Activated T-helper 2 cell treated with anti-CD3 and anti-CD28 coated beads, Interferon-gamma antibody, Interleukin-2, Interleukin-4, amounts not matched to agents 10 μg/mL and 5 μg/mL and 100 μg/mL, durations not matched to agents 14 hours and 24 hours and 36 hours (primary cell): ENCODE measurements around the gene UQCC2. TPM values are rescaled to one million over a fixed set of nuclear protein-coding genes. Genes with fewer than 3 reads are reported as not detected.

Experiments
- DNase-seq: peaks from one replicate; pipeline ENCODE4 v3.0.0; 2021; ENCODE audit warnings: low spot score
- H3K27ac Mint-ChIP-seq: one replicate; pipeline ENCODE4 v1.8.0; 2021; ENCODE audit warnings: mixed read lengths
- H3K27me3 Mint-ChIP-seq: one replicate; pipeline ENCODE4 v1.8.0; 2021; ENCODE audit warnings: low read depth, mixed read lengths
- H3K36me3 Mint-ChIP-seq: one replicate; pipeline ENCODE4 v1.8.0; 2021; ENCODE audit warnings: low read depth, mixed read lengths
- H3K4me1 Mint-ChIP-seq: one replicate; pipeline ENCODE4 v1.8.0; 2021; ENCODE audit warnings: low read depth, mixed read lengths
- H3K4me3 Mint-ChIP-seq: one replicate; pipeline ENCODE4 v1.8.0; 2021; ENCODE audit warnings: low read depth, mild to moderate bottlenecking, moderate library complexity, mixed read lengths
- H3K9me3 Mint-ChIP-seq: one replicate; pipeline ENCODE4 v1.8.0; 2021; ENCODE audit warnings: mixed read lengths
- intact Hi-C: fragments of 100-400 bp; cut with micrococcal nuclease; formaldehyde crosslinking; loops from one replicate; pipeline ENCODE4 v1.15.1; 2023
- total RNA-seq: library from RNA; stranded (reverse); gene quantifications from 2 replicates; pipeline ENCODE4 v1.2.3, GENCODE V29; 2022

The UQCC2 gene
- total RNA-seq, 1 donor from 2014 or later = 136 TPM

DNA sequence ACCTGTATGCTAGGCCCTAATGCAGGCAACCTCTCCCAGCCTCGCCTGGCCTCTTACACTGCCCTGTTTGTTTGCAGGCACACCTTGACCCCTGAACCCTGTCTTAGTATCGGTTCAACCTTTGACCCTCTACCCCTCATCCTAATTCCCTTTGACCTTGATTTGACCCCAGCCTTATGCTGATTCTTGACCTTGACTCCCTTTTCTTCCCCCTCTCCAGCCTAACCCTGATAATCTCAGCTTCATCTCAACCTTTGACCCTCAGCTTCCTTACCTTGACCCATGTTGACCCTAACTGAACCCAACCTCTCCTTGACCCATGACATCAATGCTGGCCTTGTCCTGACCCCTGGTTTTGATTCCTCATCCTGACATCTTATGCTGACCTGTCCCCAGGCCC is 33.8 kb downstream of the UQCC2 start:
- DNase-seq = no peak
- Mint-ChIP-seq H3K36me3 (peaks cover 60% of the 10 kb centered on the region), H3K4me3 (no peak overlapping the region), H3K4me1 (peaks cover 1% of the 10 kb centered on the region), H3K9me3 (no peaks in the 10 kb centered on the region), H3K27ac (peak overlapping the region; percentile 29), H3K27me3 (no peaks in the 10 kb centered on the region)
- intact Hi-C loops = no loop called here

- no peak for DNase-seq
- Mint-ChIP-seq H3K36me3 (peaks cover 55% of the 10 kb centered on the region), H3K4me3 (no peak overlapping the region), H3K27ac (no peak overlapping the region), H3K4me1 (no peaks in the 10 kb centered on the region), H3K9me3 (no peaks in the 10 kb centered on the region), H3K27me3 (no peaks in the 10 kb centered on the region)
- intact Hi-C loops = no loop called here
Observed at GRCh38 chr6:33677143-33677660, 34.3 kb downstream of the UQCC2 start.

GRCh38 chr6:33676416-33677142 is 34.9 kb downstream of the UQCC2 start:
- H3K36me3 Mint-ChIP-seq = peaks cover 59% of the 10 kb centered on the region
- intact Hi-C loops = no loop called here
- H3K4me1 Mint-ChIP-seq = no peaks in the 10 kb centered on the region

DNA sequence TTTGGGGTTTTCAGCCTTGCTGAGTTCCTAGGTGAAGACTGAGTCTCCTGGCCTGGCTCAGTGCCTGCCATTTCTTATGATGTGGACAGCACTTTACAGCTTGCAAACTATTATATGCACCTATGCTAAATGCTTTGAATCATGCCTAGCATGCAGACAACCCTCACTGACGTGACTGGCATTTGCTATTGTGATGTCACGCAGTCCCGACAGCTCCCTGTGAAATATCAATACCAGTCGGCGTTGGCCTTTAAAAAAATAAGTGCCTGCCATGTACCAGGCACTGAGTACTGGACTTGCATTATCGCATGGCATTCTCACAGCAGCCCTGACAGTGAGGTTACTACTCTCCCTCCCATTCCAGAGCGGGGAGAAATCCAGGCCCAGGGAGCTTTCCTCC is 35.5 kb downstream of the UQCC2 start:
- intact Hi-C loops = no loop called here
- Mint-ChIP-seq H3K9me3 (no peaks in the 10 kb centered on the region), H3K27ac (no peak overlapping the region), H3K36me3 (peaks cover 58% of the 10 kb centered on the region), H3K4me3 (no peak overlapping the region), H3K27me3 (no peaks in the 10 kb centered on the region), H3K4me1 (no peaks in the 10 kb centered on the region)
- DNase-seq = no peak

More at GRCh38 chr6:33676416-33677142, 34.9 kb downstream of the UQCC2 start:
- H3K27ac Mint-ChIP-seq = no peak overlapping the region
- H3K27me3 Mint-ChIP-seq = no peaks in the 10 kb centered on the region
- no peaks in the 10 kb centered on the region for H3K9me3 Mint-ChIP-seq
- H3K4me3 Mint-ChIP-seq = no peak overlapping the region
- DNase-seq = no peak

- no peaks in the 10 kb centered on the region for H3K27me3 Mint-ChIP-seq
- no peak overlapping the region for H3K27ac Mint-ChIP-seq
- peaks cover 62% of the 10 kb centered on the region for H3K36me3 Mint-ChIP-seq
Observed at GRCh38 chr6:33673851-33674250, 37.6 kb downstream of the UQCC2 start.

DNA sequence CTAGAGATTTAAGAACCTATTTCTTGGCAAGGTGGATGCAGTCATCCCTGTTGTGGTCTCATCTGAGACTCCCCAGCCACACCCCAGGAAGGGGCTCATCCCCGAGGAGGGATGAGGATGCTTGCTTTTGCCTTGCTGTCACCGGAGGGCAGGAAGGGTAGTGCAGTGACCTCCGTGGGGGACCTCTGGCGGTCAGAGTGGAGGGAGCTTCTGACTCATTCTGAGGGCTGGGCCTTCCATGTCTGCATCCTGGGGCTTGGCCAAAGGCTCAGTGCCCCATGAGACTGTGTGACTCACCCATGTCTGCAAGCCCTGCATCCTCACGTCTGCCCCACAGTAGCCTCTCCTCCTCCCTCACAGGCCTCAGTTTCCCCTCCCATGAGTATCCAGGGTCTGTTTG is 38.7 kb downstream of the UQCC2 start:
- H3K36me3 Mint-ChIP-seq = peaks cover 64% of the 10 kb centered on the region
- intact Hi-C loops = no loop called here
- no peaks in the 10 kb centered on the region for H3K9me3 Mint-ChIP-seq
- no peak overlapping the region for H3K27ac Mint-ChIP-seq
- no peak overlapping the region for H3K4me3 Mint-ChIP-seq
- H3K4me1 Mint-ChIP-seq = peaks cover 7% of the 10 kb centered on the region
- H3K27me3 Mint-ChIP-seq = no peaks in the 10 kb centered on the region
- DNase-seq = no peak

More at GRCh38 chr6:33673851-33674250, 37.6 kb downstream of the UQCC2 start:
- intact Hi-C loops = no loop called here
- no peaks in the 10 kb centered on the region for H3K9me3 Mint-ChIP-seq
- DNase-seq = no peak
- H3K4me3 Mint-ChIP-seq = no peak overlapping the region
- peaks cover 3% of the 10 kb centered on the region for H3K4me1 Mint-ChIP-seq

- no peak for DNase-seq
- no peaks in the 10 kb centered on the region for H3K9me3 Mint-ChIP-seq
- no peak overlapping the region for H3K27ac Mint-ChIP-seq
- H3K4me1 Mint-ChIP-seq = peaks cover 7% of the 10 kb centered on the region
- intact Hi-C loops = no loop called here
- H3K27me3 Mint-ChIP-seq = no peaks in the 10 kb centered on the region
- H3K36me3 Mint-ChIP-seq = peaks cover 59% of the 10 kb centered on the region
- no peak overlapping the region for H3K4me3 Mint-ChIP-seq
Observed at GRCh38 chr6:33671744-33672072, 39.8 kb downstream of the UQCC2 start.

DNA sequence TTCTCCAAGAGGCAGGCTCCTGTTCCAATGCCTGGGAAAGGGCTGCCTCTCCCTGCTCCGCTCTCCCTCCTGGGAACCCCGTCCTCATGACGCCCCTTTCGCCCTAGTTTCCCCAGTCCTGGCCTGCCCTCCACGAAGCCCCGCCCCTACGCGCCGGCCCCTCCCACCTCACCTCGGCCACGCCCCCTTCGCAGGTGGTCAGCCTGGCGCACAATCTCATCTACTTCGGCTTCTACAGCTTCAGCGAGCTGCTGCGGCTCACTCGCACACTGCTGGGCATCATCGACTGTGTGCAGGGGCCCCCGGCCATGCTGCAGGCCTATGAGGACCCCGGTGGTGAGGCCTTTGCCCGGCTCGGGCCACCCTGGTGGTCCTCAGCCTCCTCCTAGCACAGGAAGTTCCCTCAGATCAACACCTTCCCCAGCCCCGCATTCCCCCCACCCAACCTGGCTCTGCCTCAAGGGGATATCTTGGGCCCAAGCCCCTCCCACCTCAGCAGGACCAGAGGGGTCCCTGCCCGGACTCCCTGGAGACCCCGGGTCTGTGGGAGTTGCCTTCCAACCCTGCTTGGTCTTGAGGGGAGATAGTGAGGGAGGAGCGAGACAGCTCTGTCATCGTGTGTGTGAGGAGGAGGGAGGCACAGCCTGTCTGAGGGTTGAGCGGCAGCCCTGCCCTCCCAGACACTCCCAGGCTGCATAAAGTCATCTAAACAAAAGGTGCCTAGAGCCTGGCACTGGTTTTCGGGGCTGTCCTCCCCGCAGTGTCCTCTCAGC is 40.3 kb downstream of the UQCC2 start:
- no peak overlapping the region for H3K4me3 Mint-ChIP-seq
- peaks cover 59% of the 10 kb centered on the region for H3K36me3 Mint-ChIP-seq
- H3K9me3 Mint-ChIP-seq = no peaks in the 10 kb centered on the region
- intact Hi-C loops = no loop called here
- no peak overlapping the region for H3K27ac Mint-ChIP-seq
- no peak for DNase-seq
- no peaks in the 10 kb centered on the region for H3K27me3 Mint-ChIP-seq
- H3K4me1 Mint-ChIP-seq = peaks cover 7% of the 10 kb centered on the region

- DNase-seq = no peak
- no peak overlapping the region for H3K4me3 Mint-ChIP-seq
- peaks cover 60% of the 10 kb centered on the region for H3K36me3 Mint-ChIP-seq
- no peaks in the 10 kb centered on the region for H3K27me3 Mint-ChIP-seq
- intact Hi-C loops = no loop called here
- peaks cover 7% of the 10 kb centered on the region for H3K4me1 Mint-ChIP-seq
- no peaks in the 10 kb centered on the region for H3K9me3 Mint-ChIP-seq
- no peak overlapping the region for H3K27ac Mint-ChIP-seq
Observed at GRCh38 chr6:33670086-33670660, 41.3 kb downstream of the UQCC2 start.

DNA sequence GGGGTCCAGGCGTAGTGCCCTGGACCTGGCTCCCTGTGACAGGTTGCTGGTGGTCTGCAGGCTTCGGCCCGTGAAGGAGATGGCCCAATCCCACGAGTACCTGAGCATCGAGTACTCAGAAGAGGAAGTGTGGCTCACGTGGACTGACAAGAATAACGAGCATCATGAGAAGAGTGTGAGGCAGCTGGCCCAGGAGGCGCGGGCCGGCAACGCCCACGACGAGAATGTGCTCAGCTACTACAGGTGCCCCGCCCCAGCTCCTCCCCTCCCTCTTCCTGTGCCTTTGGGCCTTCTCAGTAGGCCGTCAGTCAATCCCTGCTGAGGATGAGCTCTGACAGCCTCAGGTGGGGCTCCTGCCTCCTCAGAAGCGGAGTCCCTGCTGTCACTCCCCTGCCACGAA is 42.6 kb downstream of the UQCC2 start:
- Mint-ChIP-seq H3K36me3 (peaks cover 59% of the 10 kb centered on the region), H3K4me1 (peaks cover 7% of the 10 kb centered on the region), H3K27ac (no peak overlapping the region), H3K9me3 (no peaks in the 10 kb centered on the region), H3K27me3 (no peaks in the 10 kb centered on the region), H3K4me3 (no peak overlapping the region)
- DNase-seq = peak; percentile 63
- intact Hi-C loops = no loop called here

- H3K27me3 Mint-ChIP-seq = no peaks in the 10 kb centered on the region
- intact Hi-C loops = no loop called here
- peaks cover 56% of the 10 kb centered on the region for H3K36me3 Mint-ChIP-seq
- no peaks in the 10 kb centered on the region for H3K9me3 Mint-ChIP-seq
- DNase-seq = no peak
- peaks cover 7% of the 10 kb centered on the region for H3K4me1 Mint-ChIP-seq
- no peak overlapping the region for H3K4me3 Mint-ChIP-seq
- no peak overlapping the region for H3K27ac Mint-ChIP-seq
Observed at GRCh38 chr6:33668328-33668727, 43.2 kb downstream of the UQCC2 start.

DNA sequence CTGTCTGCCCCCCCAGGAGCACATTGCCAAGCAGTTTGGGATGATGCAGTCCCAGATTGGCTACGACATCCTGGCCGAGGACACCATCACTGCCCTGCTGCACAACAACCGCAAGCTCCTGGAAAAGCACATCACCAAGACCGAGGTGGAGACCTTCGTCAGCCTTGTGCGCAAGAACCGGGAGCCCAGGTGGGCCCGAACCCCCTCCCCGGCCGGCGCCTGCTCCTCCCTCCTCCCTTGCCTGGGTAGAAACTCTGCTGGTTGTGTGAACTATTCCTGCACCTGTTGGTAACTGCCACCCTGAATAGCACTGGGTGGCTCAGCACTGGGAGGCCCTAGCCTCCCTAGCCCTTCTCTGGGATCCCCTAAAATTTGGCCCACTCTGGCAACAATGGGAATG is 43.7 kb downstream of the UQCC2 start:
- intact Hi-C loops = no loop called here
- Mint-ChIP-seq H3K36me3 (peaks cover 55% of the 10 kb centered on the region), H3K27me3 (no peaks in the 10 kb centered on the region), H3K9me3 (no peaks in the 10 kb centered on the region), H3K4me1 (peaks cover 7% of the 10 kb centered on the region), H3K27ac (no peak overlapping the region), H3K4me3 (no peak overlapping the region)
- no peak for DNase-seq

DNA sequence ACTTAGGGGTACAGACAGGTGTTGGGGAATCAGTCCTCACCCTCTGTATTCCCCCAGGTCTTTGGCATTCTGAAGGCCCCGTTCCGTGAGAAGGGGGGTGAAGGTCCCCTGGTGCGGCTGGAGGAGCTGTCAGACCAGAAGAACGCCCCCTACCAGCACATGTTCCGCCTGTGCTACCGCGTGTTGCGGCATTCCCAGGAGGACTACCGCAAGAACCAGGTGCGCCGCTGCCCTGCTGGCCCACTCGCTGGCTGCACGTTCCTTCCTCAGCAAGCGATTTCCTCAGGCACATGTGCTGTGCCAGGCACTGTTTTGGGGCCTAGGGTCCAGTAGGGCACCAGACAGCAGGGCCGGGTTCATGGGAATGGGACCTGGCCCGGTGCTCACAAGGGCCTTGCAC is 44.4 kb downstream of the UQCC2 start:
- Mint-ChIP-seq H3K27ac (no peak overlapping the region), H3K9me3 (no peaks in the 10 kb centered on the region), H3K4me3 (no peak overlapping the region), H3K36me3 (peaks cover 55% of the 10 kb centered on the region), H3K4me1 (peaks cover 7% of the 10 kb centered on the region), H3K27me3 (no peaks in the 10 kb centered on the region)
- no peak for DNase-seq
- intact Hi-C loops = no loop called here
